22Rv1 (cell line): ENCODE measurements around the gene ENKUR.
"Not testable (repeated sequence)": the region's sequence is repeated elsewhere in the genome, so short reads cannot be mapped to it uniquely, and the experiment has no call there.

Experiments used
- H3K27ac ChIP-seq: fragments of 450-650 bp; 2 replicates; pipeline ENCODE4 v1.5.1; 2017
- CTCF ChIP-seq: fragments of 450-650 bp; IDR thresholded peaks from 2 replicates; pipeline ENCODE4 v1.5.1; 2017; ENCODE audit warnings: mild to moderate bottlenecking
- ZFX ChIP-seq: fragments of 450-650 bp; IDR thresholded peaks from 2 replicates; pipeline ENCODE4 v1.6.1; 2017; ENCODE audit warnings: antibody characterized with exemption, borderline replicate concordance

Gene ENKUR

DNA sequence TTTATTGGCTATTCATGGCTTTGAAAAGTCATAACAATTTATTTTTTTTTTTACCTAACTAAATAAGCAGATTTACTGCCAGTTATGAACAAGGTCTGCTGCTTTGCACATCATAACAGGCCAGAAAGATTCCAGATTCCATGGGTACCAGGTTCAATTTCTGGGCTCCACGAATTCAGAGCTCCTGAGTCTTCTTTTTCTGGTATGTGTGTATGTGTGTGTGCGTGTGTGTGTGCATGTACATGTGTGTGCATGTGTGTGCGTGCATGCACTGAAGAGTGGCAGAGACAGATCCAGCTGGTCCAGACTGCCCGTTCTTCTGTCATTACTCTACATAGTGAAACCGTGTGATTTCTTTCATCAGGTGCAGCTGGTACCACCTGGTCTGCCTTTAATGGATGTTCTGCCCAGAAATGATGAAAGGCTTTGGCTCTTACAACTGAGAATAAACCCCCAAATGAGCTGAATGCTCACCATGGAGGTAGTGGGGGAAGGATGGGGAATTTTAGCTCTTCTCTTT, 48.9 kb downstream of the ENKUR start:
- TF ChIP-seq ZFX (no peak), CTCF (no peak)

GRCh38 chr10:24965051-24965450, 50.9 kb downstream of the ENKUR start:
- no peak overlapping the region for H3K27ac ChIP-seq
- no peak for TF ChIP-seq CTCF
- no peak for TF ChIP-seq ZFX

More for the DNA sequence above, 48.9 kb downstream of the ENKUR start:
- H3K27ac ChIP-seq: no peak overlapping the region

- TF ChIP-seq ZFX: no peak
- no peak overlapping the region for H3K27ac ChIP-seq
Measured at GRCh38 chr10:24963521-24964041, 52.4 kb downstream of the ENKUR start.

DNA sequence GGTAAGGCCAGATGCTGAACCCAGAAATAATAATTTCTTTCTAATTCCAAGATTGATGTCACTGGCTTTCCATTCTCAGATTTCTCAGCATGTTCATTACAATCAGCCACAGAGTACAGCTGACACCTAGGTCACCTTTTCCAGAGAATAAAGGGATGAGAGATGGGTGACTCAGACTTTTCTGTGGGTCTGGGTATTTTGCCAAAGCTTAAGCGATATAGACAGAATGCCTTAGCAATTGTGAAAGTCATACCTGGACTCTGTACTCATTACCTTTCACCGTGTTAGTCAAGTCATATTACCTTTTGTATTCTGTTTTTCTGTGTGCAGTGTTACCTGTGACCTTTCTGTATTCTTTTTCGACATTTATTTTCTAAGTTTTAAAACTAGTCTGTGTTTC, 53.0 kb downstream of the ENKUR start:
- no peak for TF ChIP-seq CTCF
- no peak for TF ChIP-seq ZFX
- H3K27ac ChIP-seq: no peak overlapping the region

- TF ChIP-seq CTCF: no peak
- TF ChIP-seq ZFX: no peak
- H3K27ac ChIP-seq: no peak overlapping the region
Measured at GRCh38 chr10:24961582-24961981, 54.4 kb downstream of the ENKUR start.

DNA sequence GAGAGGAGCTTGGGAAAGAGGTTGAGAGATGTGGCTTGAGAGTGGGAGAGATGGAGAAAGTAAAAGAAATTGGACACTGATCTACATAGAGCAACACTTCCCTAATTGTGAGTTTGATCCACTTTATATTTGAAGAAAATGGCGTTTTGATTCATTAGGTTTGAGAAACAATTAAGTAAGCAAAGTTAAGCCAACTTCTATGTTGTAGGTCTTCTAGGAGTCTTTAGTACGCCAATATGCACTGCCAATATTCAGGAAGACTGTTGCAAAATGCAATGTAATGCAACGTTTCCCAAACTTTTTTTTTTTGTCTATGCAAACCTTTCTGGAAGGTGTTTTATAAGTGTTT, 56.6 kb downstream of the ENKUR start:
- TF ChIP-seq ZFX: no peak
- TF ChIP-seq CTCF: no peak
- no peak overlapping the region for H3K27ac ChIP-seq

DNA sequence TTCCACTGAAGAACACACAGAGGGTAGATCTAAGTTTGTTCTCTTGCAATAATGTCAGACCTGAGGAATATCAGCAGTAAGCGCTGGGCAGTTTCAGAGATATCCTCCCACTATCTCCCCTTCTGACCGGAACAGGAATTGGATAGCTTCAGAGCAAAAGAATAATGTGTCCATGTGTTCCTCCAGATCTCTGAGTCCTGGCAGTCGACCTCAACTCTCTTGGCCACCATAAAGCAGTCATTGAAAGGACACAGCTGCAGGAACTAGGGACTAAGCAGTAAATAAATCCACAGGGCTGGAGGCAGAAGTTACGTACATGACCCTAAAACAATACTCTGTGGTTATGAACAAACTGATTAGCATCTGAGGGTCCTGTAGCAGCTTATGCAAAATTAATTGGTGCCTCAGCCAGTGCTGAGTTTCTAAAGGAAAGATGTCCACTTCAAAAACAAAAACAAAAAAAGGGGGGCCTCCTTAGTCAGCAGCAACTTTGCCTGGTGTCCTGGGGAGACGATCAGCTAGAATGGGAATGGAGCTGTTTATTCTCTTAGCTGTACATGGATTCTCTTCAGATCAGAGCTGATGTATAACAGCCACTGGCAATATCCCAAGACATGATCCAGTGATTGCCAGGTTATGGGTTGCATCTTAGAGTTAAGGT, 57.1 kb downstream of the ENKUR start:
- TF ChIP-seq CTCF (no peak), ZFX (no peak)
- H3K27ac ChIP-seq: no peak overlapping the region

- TF ChIP-seq CTCF: no peak
- no peak for TF ChIP-seq ZFX
- H3K27ac ChIP-seq: no peak overlapping the region
Measured at GRCh38 chr10:24958091-24958720, 57.8 kb downstream of the ENKUR start.

DNA sequence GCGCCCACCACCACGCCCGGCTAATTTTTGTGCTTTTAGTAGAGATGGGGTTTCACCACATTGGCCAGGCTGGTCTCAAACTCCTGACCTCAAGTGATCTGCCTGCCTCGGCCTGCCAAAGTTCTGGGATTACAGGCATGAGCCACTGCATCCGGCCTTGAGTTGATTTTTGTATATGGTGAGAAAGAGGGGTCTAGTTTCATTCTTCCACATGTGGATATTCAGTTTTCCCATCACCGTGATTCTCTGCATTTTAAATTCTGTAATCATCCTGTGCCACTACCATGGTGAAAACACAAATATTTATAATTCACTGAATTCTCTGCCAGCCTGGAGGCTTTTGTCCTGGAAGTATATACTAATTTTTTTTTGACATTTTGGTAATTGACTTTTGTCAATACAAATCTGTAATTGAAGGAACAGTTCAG, 58.3 kb downstream of the ENKUR start:
- H3K27ac ChIP-seq: not testable (repeated sequence)
